ENCODE measurements around the gene OCSTAMP. TPM values are rescaled to one million over a fixed set of nuclear protein-coding genes. Genes with fewer than 3 reads are reported as not detected.

Gene OCSTAMP
- total RNA-seq, 1 donor from 2014 or later, result not detected

DNA sequence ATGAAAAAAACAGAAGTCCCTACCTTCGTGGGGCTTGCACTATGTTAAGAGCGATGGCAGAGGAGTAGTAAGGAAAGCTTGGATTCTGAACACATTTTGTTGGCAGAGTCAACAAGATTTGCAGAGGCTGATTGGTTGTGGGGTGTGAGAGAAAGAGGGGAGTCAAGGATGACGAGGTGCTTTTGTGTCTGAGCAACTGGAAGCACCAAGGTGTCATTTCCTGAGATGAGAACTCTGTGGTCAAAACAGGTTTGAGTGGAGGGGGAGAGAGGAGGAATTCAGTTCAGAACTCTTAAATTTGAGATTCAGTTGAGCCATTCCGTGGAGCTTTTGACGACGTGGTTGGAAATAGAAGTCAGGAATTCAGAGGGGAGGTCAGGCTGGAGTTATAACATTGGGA lies 3.5 kb downstream of the OCSTAMP start:
- H3K4me3 Mint-ChIP-seq, result no peak overlapping the region
- no peak overlapping the region for H2AFZ ChIP-seq (replicated peaks)
- no peak overlapping the region for H3K27ac Mint-ChIP-seq

DNA sequence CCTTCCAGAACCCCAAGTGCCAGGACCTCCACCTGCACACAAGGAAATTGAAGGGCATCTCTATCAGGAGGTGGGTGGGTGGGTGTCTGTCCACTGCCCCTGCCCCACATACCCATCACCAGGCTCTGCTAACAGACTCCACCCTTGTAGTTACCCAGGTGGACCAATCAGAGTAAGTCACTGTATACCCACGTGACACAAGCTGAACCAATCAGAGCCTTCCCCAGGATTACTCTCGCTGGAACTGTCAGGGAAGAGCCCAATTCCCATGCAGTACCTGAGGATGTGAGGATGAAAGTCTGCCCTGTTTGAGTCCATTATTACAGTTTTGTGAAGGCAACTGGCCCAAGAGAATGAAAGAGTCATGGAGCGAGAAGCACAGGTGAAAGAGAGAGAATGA lies 4.2 kb downstream of the OCSTAMP start:
- Histone ChIP-seq H3K27ac (no peak overlapping the region), H3K4me2 (no peak overlapping the region), H3K9ac (no peak overlapping the region), H3F3A (ENCODE audit: low read depth) (no peaks in the 10 kb centered on the region), H3K79me2 (ENCODE audit: low read depth) (no peaks in the 10 kb centered on the region), H3K9me3 (ENCODE audit: low read depth) (no peaks in the 10 kb centered on the region), H4K20me1 (ENCODE audit: low read depth) (no peaks in the 10 kb centered on the region), H3K36me3 (no peaks in the 10 kb centered on the region), H3K27me3 (no peaks in the 10 kb centered on the region), H3K4me1 (no peaks in the 10 kb centered on the region), H2AFZ (replicated peaks) (no peak overlapping the region), H3K4me3 (no peak overlapping the region)
- H3K27ac Mint-ChIP-seq, result no peak overlapping the region
- H3K27me3 Mint-ChIP-seq (ENCODE audit: insufficient read depth, low read depth), result peaks cover 2% of the 10 kb centered on the region
- no peaks in the 10 kb centered on the region for H3K9me3 Mint-ChIP-seq
- H3K4me3 Mint-ChIP-seq, result no peak overlapping the region
- no peak for TF ChIP-seq EZH2 (IDR thresholded peaks at IDR 0.05)
- TF ChIP-seq, protein P1, sequence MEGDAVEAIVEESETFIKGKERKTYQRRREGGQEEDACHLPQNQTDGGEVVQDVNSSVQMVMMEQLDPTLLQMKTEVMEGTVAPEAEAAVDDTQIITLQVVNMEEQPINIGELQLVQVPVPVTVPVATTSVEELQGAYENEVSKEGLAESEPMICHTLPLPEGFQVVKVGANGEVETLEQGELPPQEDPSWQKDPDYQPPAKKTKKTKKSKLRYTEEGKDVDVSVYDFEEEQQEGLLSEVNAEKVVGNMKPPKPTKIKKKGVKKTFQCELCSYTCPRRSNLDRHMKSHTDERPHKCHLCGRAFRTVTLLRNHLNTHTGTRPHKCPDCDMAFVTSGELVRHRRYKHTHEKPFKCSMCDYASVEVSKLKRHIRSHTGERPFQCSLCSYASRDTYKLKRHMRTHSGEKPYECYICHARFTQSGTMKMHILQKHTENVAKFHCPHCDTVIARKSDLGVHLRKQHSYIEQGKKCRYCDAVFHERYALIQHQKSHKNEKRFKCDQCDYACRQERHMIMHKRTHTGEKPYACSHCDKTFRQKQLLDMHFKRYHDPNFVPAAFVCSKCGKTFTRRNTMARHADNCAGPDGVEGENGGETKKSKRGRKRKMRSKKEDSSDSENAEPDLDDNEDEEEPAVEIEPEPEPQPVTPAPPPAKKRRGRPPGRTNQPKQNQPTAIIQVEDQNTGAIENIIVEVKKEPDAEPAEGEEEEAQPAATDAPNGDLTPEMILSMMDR (IDR thresholded peaks at IDR 0.05), result no peak
- no peak for TF ChIP-seq EZH2phosphoT487 (IDR thresholded peaks at IDR 0.05)
- no peaks in the 10 kb centered on the region for H3K36me3 Mint-ChIP-seq
- no peak for DNase-seq (ENCODE audit: low spot score)
- H3K4me1 Mint-ChIP-seq, result peaks cover 5% of the 10 kb centered on the region

More for the DNA sequence above, 3.5 kb downstream of the OCSTAMP start:
- Histone ChIP-seq H3K27ac (no peak overlapping the region), H3K4me1 (peaks cover 4% of the 10 kb centered on the region), H3F3A (ENCODE audit: low read depth) (no peaks in the 10 kb centered on the region), H3K9ac (no peak overlapping the region), H3K27me3 (no peaks in the 10 kb centered on the region), H3K9me3 (ENCODE audit: low read depth) (no peaks in the 10 kb centered on the region), H3K79me2 (ENCODE audit: low read depth) (no peaks in the 10 kb centered on the region), H3K4me2 (no peak overlapping the region), H3K4me3 (no peak overlapping the region), H4K20me1 (ENCODE audit: low read depth) (no peaks in the 10 kb centered on the region), H3K36me3 (no peaks in the 10 kb centered on the region)
- Mint-ChIP-seq H3K9me3 (no peaks in the 10 kb centered on the region), H3K27me3 (ENCODE audit: insufficient read depth, low read depth) (peaks cover 2% of the 10 kb centered on the region), H3K36me3 (no peaks in the 10 kb centered on the region), H3K4me1 (peaks cover 11% of the 10 kb centered on the region)
- TF ChIP-seq, protein P1 (IDR thresholded peaks at IDR 0.05), result no peak
- TF ChIP-seq EZH2 (IDR thresholded peaks at IDR 0.05) (no peak), EZH2phosphoT487 (IDR thresholded peaks at IDR 0.05) (no peak)
- DNase-seq (ENCODE audit: low spot score), result no peak

DNA sequence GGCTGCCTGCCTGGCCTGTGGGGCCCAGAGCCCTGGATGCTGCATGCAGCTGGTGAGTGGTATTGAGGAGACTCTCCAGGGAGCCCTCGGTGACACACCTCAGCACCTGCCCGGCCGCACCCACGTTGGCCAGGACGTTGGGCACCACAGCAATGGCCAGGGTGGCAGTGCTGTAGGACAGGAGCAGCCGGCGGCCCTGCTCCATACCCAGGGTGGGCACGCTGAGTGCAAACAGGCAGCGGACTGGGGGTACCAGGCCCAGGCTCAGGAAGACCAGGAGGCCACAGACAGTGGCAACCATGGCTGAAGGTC lies 4.7 kb downstream of the OCSTAMP start:
- H3K9me3 Mint-ChIP-seq, result no peaks in the 10 kb centered on the region
- H3K4me3 ChIP-seq, result no peak overlapping the region
- H2AFZ ChIP-seq (replicated peaks), result no peak overlapping the region
- H3K27ac Mint-ChIP-seq, result no peak overlapping the region
- H3K4me1 ChIP-seq, result no peaks in the 10 kb centered on the region
- no peaks in the 10 kb centered on the region for H3K36me3 ChIP-seq
- H3K27me3 Mint-ChIP-seq (ENCODE audit: insufficient read depth, low read depth), result no peaks in the 10 kb centered on the region
- no peak overlapping the region for H3K4me3 Mint-ChIP-seq
- no peak overlapping the region for H3K27ac ChIP-seq
- no peaks in the 10 kb centered on the region for H3K36me3 Mint-ChIP-seq
- no peaks in the 10 kb centered on the region for H3K4me1 Mint-ChIP-seq
- DNase-seq (ENCODE audit: low spot score), result no peak
- H3K27me3 ChIP-seq, result no peaks in the 10 kb centered on the region
- H3K9me3 ChIP-seq (ENCODE audit: low read depth), result no peaks in the 10 kb centered on the region
- H3K9ac ChIP-seq, result no peak overlapping the region
- no peaks in the 10 kb centered on the region for H4K20me1 ChIP-seq (ENCODE audit: low read depth)
- TF ChIP-seq, protein P1 (IDR thresholded peaks at IDR 0.05), result no peak
- no peak overlapping the region for H3K4me2 ChIP-seq
- H3K79me2 ChIP-seq (ENCODE audit: low read depth), result no peaks in the 10 kb centered on the region
- H3F3A ChIP-seq (ENCODE audit: low read depth), result no peaks in the 10 kb centered on the region
